OCI-LY3 (cell line): ENCODE measurements around the gene SGPL1.

Experiments used
- H2AFZ ChIP-seq: fragments of 200-600, 300-600 bp; shearing (Covaris generic); 2 replicates; pipeline ENCODE4 v1.6.0; 2014; ENCODE audit warnings: antibody characterized with exemption, low read depth, low read length
- H3K27ac ChIP-seq: fragments of 200-600, 300-600 bp; sonication (generic); 2 replicates; pipeline ENCODE4 v1.5.1; 2014; ENCODE audit warnings: mild to moderate bottlenecking, low read length, moderate library complexity, mixed read lengths
- H3K27me3 ChIP-seq: fragments of 200-600, 300-600 bp; sonication (generic); 2 replicates; pipeline ENCODE4 v1.6.1; 2014; ENCODE audit warnings: low read depth, low read length, mixed read lengths
- H3K36me3 ChIP-seq: fragments of 200-600, 300-600 bp; sonication (generic); replicated peaks from 2 replicates; pipeline ENCODE3; 2014; ENCODE audit warnings: low read depth, low read length, mixed read lengths
- H3K4me1 ChIP-seq: fragments of 300-600, 200-600 bp; sonication (generic); 2 replicates; pipeline ENCODE4 v1.6.1; 2014; ENCODE audit warnings: low read length, mixed read lengths
- H3K4me2 ChIP-seq: fragments of 200-600, 300-600 bp; sonication (generic); 2 replicates; pipeline ENCODE4 v1.6.1; 2014; ENCODE audit warnings: low read length, mixed read lengths
- H3K4me3 ChIP-seq: fragments of 300-600, 200-600 bp; sonication (generic); 2 replicates; pipeline ENCODE4 v1.5.1; 2014; ENCODE audit warnings: antibody characterized with exemption, mild to moderate bottlenecking, low read length, moderate library complexity
- H3K79me2 ChIP-seq: fragments of 300-600, 200-600 bp; shearing (Covaris generic); 2 replicates; pipeline ENCODE4 v1.6.1; 2014; ENCODE audit warnings: mild to moderate bottlenecking, low read length, mixed read lengths
- H3K9ac ChIP-seq: fragments of 300-600, 200-600 bp; shearing (Covaris generic); 2 replicates; pipeline ENCODE4 v1.6.0; 2014; ENCODE audit warnings: mild to moderate bottlenecking, low read length, moderate library complexity
- H3K9me3 ChIP-seq: fragments of 200-600, 300-600 bp; shearing (Covaris generic); 2 replicates; pipeline ENCODE4 v1.6.1; 2014; ENCODE audit warnings: low read length, mixed read lengths; ENCODE audit not compliant: insufficient read depth
- H4K20me1 ChIP-seq: fragments of 200-600, 300-600 bp; sonication (generic); 2 replicates; pipeline ENCODE4 v1.6.1; 2016; ENCODE audit warnings: low read length, mixed read lengths; ENCODE audit not compliant: insufficient read depth
- EZH2phosphoT487 ChIP-seq: fragments of 200-600 bp; shearing (Covaris generic); IDR thresholded peaks from 2 replicates; pipeline ENCODE4 v1.6.1; 2018; ENCODE audit warnings: antibody characterized with exemption, mixed run types, low read depth
- TF ChIP-seq, protein P1 (sequence below): fragments of 200-600, 300-600 bp; sonication (generic); IDR thresholded peaks from 2 replicates; pipeline ENCODE4 v1.5.1; 2014; ENCODE audit warnings: antibody characterized with exemption, low read length, low read depth

Gene SGPL1

DNA sequence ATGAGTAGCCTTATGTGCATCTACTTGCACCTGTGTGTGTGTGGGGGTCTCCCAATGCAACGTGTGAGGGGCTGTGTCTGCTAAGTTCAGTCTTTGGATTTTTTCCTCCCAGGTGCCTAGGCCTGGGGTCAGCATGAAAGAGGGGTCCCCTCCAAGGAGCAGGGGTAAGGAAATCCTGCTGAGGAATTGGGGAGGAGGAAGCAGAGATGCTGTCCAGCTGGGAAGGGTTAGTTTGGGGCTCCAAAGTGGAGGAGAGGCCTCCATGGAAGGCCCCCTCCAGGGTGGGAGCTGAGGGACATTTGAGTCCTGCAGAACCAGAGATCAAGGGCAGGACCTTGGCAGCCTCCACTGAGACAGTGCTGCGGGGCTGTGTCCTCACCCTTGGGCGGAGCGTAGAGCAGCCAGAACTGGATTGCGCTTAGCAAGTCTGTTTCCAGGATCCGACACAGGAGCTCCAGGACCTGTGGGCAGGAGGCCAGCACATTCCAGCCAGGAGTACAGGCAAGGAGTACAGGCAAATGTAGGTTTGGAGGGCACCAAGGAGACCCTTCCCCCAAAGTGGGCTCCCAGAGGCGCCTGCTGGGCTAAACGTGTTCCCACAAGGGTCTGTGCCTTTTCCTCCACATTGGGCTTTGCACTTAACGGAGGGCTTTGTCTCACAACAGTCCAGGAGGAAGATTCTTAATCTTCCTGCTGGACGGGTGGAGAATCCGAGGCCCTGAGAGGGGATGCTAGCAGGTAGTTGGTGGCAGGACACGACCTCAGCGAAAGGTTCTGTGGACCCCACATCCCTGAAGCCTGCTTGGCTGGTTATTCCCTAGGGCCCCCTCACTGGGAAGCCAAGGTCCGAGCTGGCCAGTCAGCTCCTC is 40.7 kb upstream of the SGPL1 start:
- Histone ChIP-seq H3K36me3 (no peaks in the 10 kb centered on the region), H2AFZ (no peak overlapping the region), H3K4me2 (no peak overlapping the region), H3K27me3 (no peaks in the 10 kb centered on the region), H3K27ac (no peak overlapping the region), H3K79me2 (no peaks in the 10 kb centered on the region), H3K4me1 (no peaks in the 10 kb centered on the region), H4K20me1 (no peaks in the 10 kb centered on the region), H3K4me3 (no peak overlapping the region), H3K9me3 (no peaks in the 10 kb centered on the region), H3K9ac (no peak overlapping the region)
- no peak for TF ChIP-seq EZH2phosphoT487
- TF ChIP-seq, protein P1, sequence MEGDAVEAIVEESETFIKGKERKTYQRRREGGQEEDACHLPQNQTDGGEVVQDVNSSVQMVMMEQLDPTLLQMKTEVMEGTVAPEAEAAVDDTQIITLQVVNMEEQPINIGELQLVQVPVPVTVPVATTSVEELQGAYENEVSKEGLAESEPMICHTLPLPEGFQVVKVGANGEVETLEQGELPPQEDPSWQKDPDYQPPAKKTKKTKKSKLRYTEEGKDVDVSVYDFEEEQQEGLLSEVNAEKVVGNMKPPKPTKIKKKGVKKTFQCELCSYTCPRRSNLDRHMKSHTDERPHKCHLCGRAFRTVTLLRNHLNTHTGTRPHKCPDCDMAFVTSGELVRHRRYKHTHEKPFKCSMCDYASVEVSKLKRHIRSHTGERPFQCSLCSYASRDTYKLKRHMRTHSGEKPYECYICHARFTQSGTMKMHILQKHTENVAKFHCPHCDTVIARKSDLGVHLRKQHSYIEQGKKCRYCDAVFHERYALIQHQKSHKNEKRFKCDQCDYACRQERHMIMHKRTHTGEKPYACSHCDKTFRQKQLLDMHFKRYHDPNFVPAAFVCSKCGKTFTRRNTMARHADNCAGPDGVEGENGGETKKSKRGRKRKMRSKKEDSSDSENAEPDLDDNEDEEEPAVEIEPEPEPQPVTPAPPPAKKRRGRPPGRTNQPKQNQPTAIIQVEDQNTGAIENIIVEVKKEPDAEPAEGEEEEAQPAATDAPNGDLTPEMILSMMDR = no peak

DNA sequence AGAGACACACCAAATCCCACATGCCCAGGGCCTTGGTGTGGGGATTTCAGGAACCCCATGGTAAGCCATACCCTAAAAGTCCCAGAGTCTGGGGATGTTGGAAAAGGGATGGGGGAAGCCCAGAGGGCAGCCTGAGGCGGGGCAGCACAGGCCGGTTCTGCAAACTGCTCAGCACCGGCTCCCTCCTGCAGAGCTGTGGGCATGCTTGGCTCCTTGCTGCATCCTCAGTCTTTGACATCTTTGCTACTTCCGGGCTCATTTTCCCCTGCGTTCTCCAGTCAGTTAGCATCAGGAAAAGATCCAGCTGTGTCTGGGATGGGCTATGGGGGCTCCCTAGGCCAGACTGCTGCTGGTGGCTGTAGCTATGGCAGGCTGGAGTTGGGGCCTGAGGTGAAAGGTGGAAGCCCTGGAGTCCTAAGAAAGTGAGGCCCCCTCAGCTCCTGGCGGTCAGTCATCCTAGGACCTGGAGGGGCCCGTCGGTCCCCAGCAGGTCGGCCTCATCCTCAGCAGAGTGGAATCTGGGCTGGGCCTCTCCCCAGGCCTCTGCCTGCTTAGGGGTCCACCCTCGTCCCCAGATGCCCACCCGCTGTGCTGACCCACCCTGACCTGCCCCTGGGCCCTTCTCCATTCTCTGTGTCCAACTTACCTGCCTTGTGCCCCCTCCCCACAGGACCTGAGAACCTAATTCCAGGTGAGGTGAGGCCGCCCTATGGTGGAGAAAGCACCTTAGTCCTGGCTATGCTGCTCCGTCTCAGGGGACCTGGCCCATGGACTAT is 39.9 kb upstream of the SGPL1 start:
- no peaks in the 10 kb centered on the region for H3K4me1 ChIP-seq
- TF ChIP-seq, protein P1 = no peak
- no peak for TF ChIP-seq EZH2phosphoT487
- H3K9ac ChIP-seq = no peak overlapping the region
- no peaks in the 10 kb centered on the region for H3K9me3 ChIP-seq
- H3K79me2 ChIP-seq = no peaks in the 10 kb centered on the region
- H3K4me2 ChIP-seq = no peak overlapping the region
- H2AFZ ChIP-seq = no peak overlapping the region
- no peaks in the 10 kb centered on the region for H4K20me1 ChIP-seq
- no peaks in the 10 kb centered on the region for H3K36me3 ChIP-seq
- H3K27ac ChIP-seq = no peak overlapping the region
- no peaks in the 10 kb centered on the region for H3K27me3 ChIP-seq
- no peak overlapping the region for H3K4me3 ChIP-seq

DNA sequence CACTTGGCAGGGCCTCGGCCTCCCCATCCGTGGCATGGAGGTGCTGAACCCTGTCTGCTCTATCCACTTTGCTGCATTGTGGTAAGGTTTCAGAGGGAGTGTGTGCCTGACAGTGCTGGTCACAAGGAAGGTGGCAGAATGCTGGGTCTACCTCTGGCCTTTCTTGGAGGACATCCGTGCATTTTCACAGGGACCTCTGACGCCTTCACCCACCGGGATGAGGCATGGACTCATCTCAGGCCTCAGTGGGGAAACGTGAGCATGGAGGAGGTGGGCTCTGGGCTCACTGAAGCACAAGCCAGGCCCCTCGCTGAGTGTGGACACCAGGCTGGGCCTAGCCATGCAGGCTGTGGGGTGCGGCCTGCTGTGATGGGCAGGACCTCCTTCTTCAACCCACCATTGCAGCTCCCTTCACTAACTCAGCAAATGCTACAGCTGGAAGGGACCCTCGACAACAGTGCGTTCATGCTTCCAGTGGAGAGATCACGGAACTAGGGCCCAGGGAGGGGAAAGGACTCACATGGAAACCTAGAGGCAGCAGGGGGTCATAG is 39.2 kb upstream of the SGPL1 start:
- Histone ChIP-seq H3K36me3 (no peaks in the 10 kb centered on the region), H3K79me2 (no peaks in the 10 kb centered on the region), H3K4me2 (no peak overlapping the region), H2AFZ (no peak overlapping the region), H3K9me3 (no peaks in the 10 kb centered on the region), H3K9ac (no peak overlapping the region), H3K4me1 (no peaks in the 10 kb centered on the region), H3K27ac (no peak overlapping the region), H3K4me3 (no peak overlapping the region), H3K27me3 (no peaks in the 10 kb centered on the region), H4K20me1 (no peaks in the 10 kb centered on the region)
- TF ChIP-seq EZH2phosphoT487 = no peak
- TF ChIP-seq, protein P1 = no peak
